Measurements from ENCODE around the gene SNX3.
A peak's percentile ranks its signal among the peaks of the same experiment; 100 is the strongest.

The SNX3 gene

GRCh38 chr6:108167449-108168089, 93.3 kb downstream of the SNX3 start:
- H3K27ac ChIP-seq (ENCODE audit: extremely low read depth, low read depth, low read length), result no peak overlapping the region
- CTCF ChIA-PET, result no interaction called here
- TF ChIP-seq ZNF416 (tag by site-specific recombination; IDR thresholded peaks at IDR 0.05), result no peak

DNA sequence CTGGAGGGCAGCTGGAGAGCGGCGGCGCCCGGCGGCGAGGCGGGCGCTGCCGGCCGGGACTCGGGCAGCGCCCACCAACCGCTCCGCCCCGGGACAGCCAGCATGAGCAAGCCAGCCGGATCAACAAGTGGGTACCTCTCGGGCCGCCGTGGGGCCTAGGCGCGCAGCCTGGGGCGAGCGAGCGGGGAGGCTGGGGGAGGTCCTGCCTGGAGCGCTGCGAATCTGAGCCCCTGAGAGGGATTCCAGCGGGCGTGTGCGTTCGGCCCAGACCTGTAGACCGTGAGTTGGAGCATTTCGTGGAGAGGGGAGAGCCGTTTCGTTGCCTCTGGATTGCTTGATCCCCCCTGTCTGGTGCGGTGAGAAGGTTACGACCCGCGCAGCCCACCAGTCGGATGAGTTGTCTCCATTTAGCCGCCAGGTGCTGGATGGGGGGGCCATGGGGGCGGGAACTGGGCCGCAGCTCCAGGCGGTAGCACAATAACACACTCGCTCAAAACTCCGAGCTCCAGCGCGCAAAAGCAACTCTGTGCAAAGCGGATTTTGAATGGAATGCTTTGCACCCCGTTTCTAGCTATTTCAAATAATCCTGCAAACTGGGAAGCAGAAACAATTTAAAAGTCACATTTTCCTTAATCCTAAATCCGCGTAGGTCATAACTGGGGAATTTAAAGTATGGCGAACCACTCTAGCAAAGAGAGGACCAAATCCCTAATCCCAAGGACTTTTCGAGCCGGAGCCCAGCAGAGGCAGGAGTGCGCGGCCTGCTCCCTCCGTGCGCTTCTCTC, 94.0 kb downstream of the SNX3 start:
- ChIA-PET CTCF (interaction anchor here (1.3 kb wide), 1 partner anchor 23 kb away, joined by 3 read pairs; no protein-coding TSS in a partner anchor), POLR2A (no interaction called here)
- peak; percentile 54; the same call in 1 of the 2 replicates for TF ChIP-seq SCRT1 (tag by site-specific recombination; IDR thresholded peaks at IDR 0.05; ENCODE audit: borderline replicate concordance)
- peak; percentile 69 for TF ChIP-seq ZBTB8A (tag by site-specific recombination; IDR thresholded peaks at IDR 0.05)
- TF ChIP-seq SCRT2 (tag by site-specific recombination; IDR thresholded peaks at IDR 0.05), result peak; percentile 96
- TF ChIP-seq PRDM10 (tag by site-specific recombination; IDR thresholded peaks at IDR 0.05), result no peak
- TF ChIP-seq PBX3 (CRISPR knock-in tag; IDR thresholded peaks at IDR 0.05), result 0 out of 2 replicates have a peak, but pooled peaks have one; percentile 21
- no peak for TF ChIP-seq ZNF596 (tag by site-specific recombination; IDR thresholded peaks at IDR 0.05)
- peak; percentile 51 for TF ChIP-seq ZIC2 (tag by site-specific recombination; IDR thresholded peaks at IDR 0.05)
- H3K9me3 ChIP-seq (ENCODE audit: control insufficient read depth, insufficient read depth, low read depth, low read length), result no peaks in the 10 kb centered on the region
- no peaks in the 10 kb centered on the region for H3K36me3 ChIP-seq (ENCODE audit: control insufficient read depth in 2 of 2, insufficient read depth in 1 of 2, low read length in 2 of 2)
- H3K4me3 ChIP-seq (ENCODE audit: low read depth, low read length), result peak overlapping the region; percentile 48
- no peaks in the 10 kb centered on the region for H3K4me1 ChIP-seq (ENCODE audit: control insufficient read depth, insufficient read depth, low read length)
- H3K27ac ChIP-seq (ENCODE audit: extremely low read depth, low read depth, low read length), result no peak overlapping the region; the same call in 1 of the 2 replicates

More at GRCh38 chr6:108167449-108168089, 93.3 kb downstream of the SNX3 start:
- H3K9me3 ChIP-seq (ENCODE audit: control insufficient read depth, insufficient read depth, low read depth, low read length), result no peaks in the 10 kb centered on the region
- no peaks in the 10 kb centered on the region for H3K36me3 ChIP-seq (ENCODE audit: control insufficient read depth in 2 of 2, insufficient read depth in 1 of 2, low read length in 2 of 2)
- H3K4me3 ChIP-seq (ENCODE audit: low read depth, low read length), result no peak overlapping the region
- H3K4me1 ChIP-seq (ENCODE audit: control insufficient read depth, insufficient read depth, low read length), result no peaks in the 10 kb centered on the region
- POLR2A ChIA-PET, result no interaction called here

GRCh38 chr6:108165714-108166663, 94.9 kb downstream of the SNX3 start, which contains the start of gene NR2E1:
NR2E1 (plus strand) TSS chr6:108166022; CDS start chr6:108166766, 744 bp downstream.
- ChIA-PET POLR2A (interaction anchor here (1.1 to 1.9 kb wide), 4 partner anchors 10 to 397 kb away, joined by 3 to 10 read pairs (median 5); partner anchors contain the start of gene SNX3), CTCF (interaction anchor here (0.7 to 1.3 kb wide), 6 partner anchors 22 to 87 kb away, joined by 3 to 5 read pairs (median 4); no protein-coding TSS in a partner anchor)
- H3K4me3 ChIP-seq (ENCODE audit: low read depth, low read length), result peak within 1 kb of the TSS; percentile 48
- H3K36me3 ChIP-seq (ENCODE audit: control insufficient read depth in 2 of 2, insufficient read depth in 1 of 2, low read length in 2 of 2), result no peaks in the 10 kb centered on the region
- no peaks in the 10 kb centered on the region for H3K4me1 ChIP-seq (ENCODE audit: control insufficient read depth, insufficient read depth, low read length)
- H3K27ac ChIP-seq (ENCODE audit: extremely low read depth, low read depth, low read length), result peak within 1 kb of the TSS; percentile 29; the same call in 1 of the 2 replicates
- no peaks in the 10 kb centered on the region for H3K9me3 ChIP-seq (ENCODE audit: control insufficient read depth, insufficient read depth, low read depth, low read length)
- TF ChIP-seq PBX3 (CRISPR knock-in tag; IDR thresholded peaks at IDR 0.05) (peak; percentile 63; the same call in 1 of the 2 replicates), ZNF423 (tag by site-specific recombination; IDR thresholded peaks at IDR 0.05) (peak; percentile 60), ZNF600 (tag by site-specific recombination; IDR thresholded peaks at IDR 0.05) (peak; percentile 64), SP2 (tag by site-specific recombination; IDR thresholded peaks at IDR 0.05) (peak; percentile 64), ZXDB (tag by site-specific recombination; IDR thresholded peaks at IDR 0.05) (peak; percentile 33; the same call in 1 of the 2 replicates), ZFP37 (tag by site-specific recombination; IDR thresholded peaks at IDR 0.05) (0 out of 2 replicates have a peak, but pooled peaks have one; percentile 64), ZBTB8A (tag by site-specific recombination; IDR thresholded peaks at IDR 0.05) (peak; percentile 52; the same call in 1 of the 2 replicates), KLF16 (tag by site-specific recombination; IDR thresholded peaks at IDR 0.05) (peak; percentile 46; the same call in 1 of the 2 replicates), ZNF501 (tag by site-specific recombination; IDR thresholded peaks at IDR 0.05) (peak; percentile 54; the same call in 1 of the 2 replicates), ZNF747 (tag by site-specific recombination; IDR thresholded peaks at IDR 0.05) (no peak), PRDM10 (tag by site-specific recombination; IDR thresholded peaks at IDR 0.05) (peak; percentile 78)

All from HEK293 (cell line).